Mesothelial cell of epicardium (in vitro differentiated cells): ENCODE data around the gene AQP3. TPM values are rescaled to one million over a fixed set of nuclear protein-coding genes. Genes with fewer than 3 reads are reported as not detected.

Experiments
- DNase-seq, 2 experiments: peaks; one replicate each; pipeline ENCODE4 v3.0.0; 2021; ENCODE audit warnings: low spot score in 2 of 2; ENCODE audit not compliant: unreplicated experiment in 2 of 2
- H3K27ac Mint-ChIP-seq: 2 replicates; pipeline ENCODE4 v1.8.0; 2021; ENCODE audit warnings: mixed read lengths
- H3K27me3 Mint-ChIP-seq: 2 replicates; pipeline ENCODE4 v1.8.0; 2021; ENCODE audit warnings: low read depth, mixed read lengths
- H3K36me3 Mint-ChIP-seq: 2 replicates; pipeline ENCODE4 v1.8.0; 2021; ENCODE audit warnings: mixed read lengths
- H3K4me1 Mint-ChIP-seq: 2 replicates; pipeline ENCODE4 v1.8.0; 2021; ENCODE audit warnings: mixed read lengths
- H3K4me3 Mint-ChIP-seq: 2 replicates; pipeline ENCODE4 v1.8.0; 2021; ENCODE audit warnings: mild to moderate bottlenecking, moderate library complexity, mixed read lengths
- H3K9me3 Mint-ChIP-seq: 2 replicates; pipeline ENCODE4 v1.8.0; 2021; ENCODE audit warnings: mixed read lengths
- total RNA-seq: library from RNA; stranded (reverse); gene quantifications from 3 replicates; pipeline ENCODE4 v1.2.1, GENCODE V29; 2021
- TF ChIP-seq, protein P1 (sequence below): fragments of 200-600 bp; sonication (generic); IDR thresholded peaks from one replicate; pipeline ENCODE4 v1.5.0; 2021; ENCODE audit warnings: antibody characterized with exemption; ENCODE audit not compliant: unreplicated experiment

Gene AQP3
- total RNA-seq, 1 donor from 2014 or later: 1.5 TPM

DNA sequence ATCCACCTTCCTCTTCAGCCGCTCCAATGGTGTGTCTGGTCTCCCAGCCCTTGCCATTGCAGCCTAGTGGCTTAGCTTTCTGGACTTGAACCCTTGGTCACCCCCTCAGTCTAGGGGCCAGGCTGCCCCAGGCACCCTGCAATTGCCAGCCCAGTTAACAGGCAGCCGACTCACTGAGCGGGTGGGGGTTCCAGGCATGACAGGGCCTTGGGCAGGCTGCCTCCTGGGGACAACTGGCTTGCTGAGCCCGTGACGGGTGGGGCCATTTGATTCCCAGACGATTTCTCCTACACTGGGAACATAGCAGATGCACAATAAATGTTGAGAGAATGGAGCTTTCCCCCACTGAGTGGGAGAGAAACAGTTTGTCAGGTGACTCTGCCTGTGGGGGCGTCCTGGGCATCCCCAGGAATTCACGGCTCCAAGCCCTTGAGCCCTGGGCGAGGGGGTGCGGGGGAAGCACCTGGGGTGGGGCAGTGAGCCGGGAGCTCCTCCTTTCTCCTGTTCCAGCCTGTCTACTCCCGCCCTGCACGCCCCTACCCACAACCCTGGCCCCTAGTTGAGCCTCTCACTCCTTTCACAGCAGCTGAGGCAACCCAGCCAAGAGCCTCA, 32.4 kb downstream of the AQP3 start:
- Mint-ChIP-seq H3K9me3 (no peaks in the 10 kb centered on the region), H3K36me3 (no peaks in the 10 kb centered on the region), H3K27ac (no peak overlapping the region), H3K4me1 (peaks cover 9% of the 10 kb centered on the region), H3K4me3 (no peak overlapping the region), H3K27me3 (peaks cover 3% of the 10 kb centered on the region)
- no peak for DNase-seq
- TF ChIP-seq, protein P1, sequence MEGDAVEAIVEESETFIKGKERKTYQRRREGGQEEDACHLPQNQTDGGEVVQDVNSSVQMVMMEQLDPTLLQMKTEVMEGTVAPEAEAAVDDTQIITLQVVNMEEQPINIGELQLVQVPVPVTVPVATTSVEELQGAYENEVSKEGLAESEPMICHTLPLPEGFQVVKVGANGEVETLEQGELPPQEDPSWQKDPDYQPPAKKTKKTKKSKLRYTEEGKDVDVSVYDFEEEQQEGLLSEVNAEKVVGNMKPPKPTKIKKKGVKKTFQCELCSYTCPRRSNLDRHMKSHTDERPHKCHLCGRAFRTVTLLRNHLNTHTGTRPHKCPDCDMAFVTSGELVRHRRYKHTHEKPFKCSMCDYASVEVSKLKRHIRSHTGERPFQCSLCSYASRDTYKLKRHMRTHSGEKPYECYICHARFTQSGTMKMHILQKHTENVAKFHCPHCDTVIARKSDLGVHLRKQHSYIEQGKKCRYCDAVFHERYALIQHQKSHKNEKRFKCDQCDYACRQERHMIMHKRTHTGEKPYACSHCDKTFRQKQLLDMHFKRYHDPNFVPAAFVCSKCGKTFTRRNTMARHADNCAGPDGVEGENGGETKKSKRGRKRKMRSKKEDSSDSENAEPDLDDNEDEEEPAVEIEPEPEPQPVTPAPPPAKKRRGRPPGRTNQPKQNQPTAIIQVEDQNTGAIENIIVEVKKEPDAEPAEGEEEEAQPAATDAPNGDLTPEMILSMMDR: no peak

DNA sequence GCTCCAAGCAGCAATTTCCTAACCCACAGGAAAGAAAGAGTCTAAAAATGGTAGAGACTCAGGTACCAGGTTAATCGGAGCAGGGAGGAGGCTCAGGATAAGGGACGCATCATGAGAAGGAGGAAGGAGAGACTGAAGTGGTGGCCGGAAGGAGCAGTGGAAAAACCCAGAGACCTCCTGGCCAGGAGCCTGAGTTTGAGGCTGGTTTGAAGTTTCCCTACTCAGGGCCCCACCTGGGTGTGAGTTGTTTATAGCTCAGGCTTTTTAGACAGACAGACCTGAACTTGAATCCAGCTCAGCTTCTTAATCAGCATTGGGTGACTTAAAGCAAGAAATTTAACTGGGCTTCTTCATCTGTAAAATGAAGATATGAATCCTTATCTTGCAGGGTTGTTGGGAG, 33.1 kb downstream of the AQP3 start:
- no peak overlapping the region for H3K4me3 Mint-ChIP-seq
- peaks cover 9% of the 10 kb centered on the region for H3K4me1 Mint-ChIP-seq
- H3K36me3 Mint-ChIP-seq: no peaks in the 10 kb centered on the region
- H3K27ac Mint-ChIP-seq: no peak overlapping the region
- no peak for DNase-seq
- TF ChIP-seq, protein P1: no peak
- H3K27me3 Mint-ChIP-seq: no peaks in the 10 kb centered on the region
- H3K9me3 Mint-ChIP-seq: no peaks in the 10 kb centered on the region

DNA sequence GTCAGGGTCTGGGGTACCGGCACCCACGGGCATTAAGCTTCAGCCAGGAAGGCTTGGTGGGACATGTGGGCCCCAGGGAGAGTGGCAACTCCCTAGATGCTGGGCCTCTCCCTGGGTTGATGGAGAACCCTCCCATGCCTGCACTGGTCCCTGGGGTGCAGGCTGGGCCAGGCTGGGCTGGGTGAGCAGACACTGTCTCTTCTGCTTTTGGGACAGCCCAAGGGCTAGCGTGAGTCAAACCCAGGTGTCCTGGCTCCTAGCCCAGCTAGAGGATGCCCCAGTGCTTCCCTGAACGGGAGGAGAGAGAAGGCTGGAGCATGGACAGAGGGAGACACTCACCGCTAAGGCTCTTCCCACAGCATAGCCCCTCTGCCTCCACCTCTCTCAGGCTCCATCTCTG, 39.3 kb downstream of the AQP3 start:
- H3K4me3 Mint-ChIP-seq: no peak overlapping the region
- H3K27ac Mint-ChIP-seq: no peak overlapping the region
- DNase-seq: no peak
- no peaks in the 10 kb centered on the region for H3K9me3 Mint-ChIP-seq
- H3K27me3 Mint-ChIP-seq: no peaks in the 10 kb centered on the region
- H3K36me3 Mint-ChIP-seq: no peaks in the 10 kb centered on the region
- TF ChIP-seq, protein P1: no peak
- peaks cover 10% of the 10 kb centered on the region for H3K4me1 Mint-ChIP-seq

DNA sequence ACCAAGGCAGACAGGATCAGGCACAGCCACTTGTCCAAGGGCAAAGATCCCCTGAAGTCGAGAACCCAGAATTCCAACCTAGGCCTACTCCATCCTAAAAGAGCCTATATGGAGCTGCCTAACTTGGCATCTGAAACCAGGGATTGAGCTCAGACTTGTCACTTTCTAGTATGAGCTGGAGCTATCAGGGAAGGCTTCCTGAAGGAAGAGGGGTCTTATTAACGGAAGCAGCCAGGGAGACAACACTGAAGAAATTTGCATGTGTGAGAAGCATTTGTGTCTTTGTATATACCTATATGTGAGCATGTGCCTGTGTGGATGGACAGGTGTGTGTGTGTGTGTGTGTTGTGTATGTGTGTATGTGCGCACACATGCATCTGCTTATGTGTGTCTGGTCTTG, 40.3 kb downstream of the AQP3 start:
- Mint-ChIP-seq H3K36me3 (no peaks in the 10 kb centered on the region), H3K4me3 (no peak overlapping the region), H3K9me3 (no peaks in the 10 kb centered on the region), H3K27ac (no peak overlapping the region), H3K27me3 (no peaks in the 10 kb centered on the region), H3K4me1 (peaks cover 10% of the 10 kb centered on the region)
- TF ChIP-seq, protein P1: no peak
- no peak for DNase-seq

DNA sequence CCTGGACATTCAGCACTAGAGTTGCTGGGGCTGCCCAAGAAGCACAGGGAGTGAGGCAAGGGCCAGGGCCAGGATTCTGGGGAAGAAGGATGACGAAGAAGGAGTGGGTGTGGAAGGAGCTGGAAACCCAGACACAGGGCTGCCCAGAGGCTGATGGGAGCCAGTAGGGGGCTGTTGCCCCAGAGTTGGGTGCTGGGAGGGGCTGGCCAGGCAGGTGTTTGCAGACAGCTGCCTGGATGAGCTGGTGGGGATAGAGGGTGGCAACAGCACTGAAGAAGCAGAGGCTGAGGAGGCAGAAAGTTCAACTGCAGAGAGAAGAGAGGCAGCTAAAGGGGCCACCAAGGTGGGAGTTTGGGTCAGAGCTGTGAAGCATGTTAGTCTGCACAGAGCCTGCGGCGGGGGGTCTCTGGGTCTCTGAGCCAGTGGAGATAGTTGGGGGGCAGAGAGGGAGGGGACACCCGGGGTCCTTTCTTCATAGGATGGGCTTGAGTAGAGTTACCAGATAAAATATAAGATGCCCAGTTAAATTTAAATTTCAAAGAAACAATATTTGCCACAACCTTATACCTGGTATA, 42.5 kb downstream of the AQP3 start:
- no peaks in the 10 kb centered on the region for H3K36me3 Mint-ChIP-seq
- TF ChIP-seq, protein P1: no peak
- peak overlapping the region; percentile 50 for H3K27ac Mint-ChIP-seq
- H3K9me3 Mint-ChIP-seq: no peaks in the 10 kb centered on the region
- no peak overlapping the region for H3K4me3 Mint-ChIP-seq
- peaks cover 13% of the 10 kb centered on the region for H3K4me1 Mint-ChIP-seq
- H3K27me3 Mint-ChIP-seq: no peaks in the 10 kb centered on the region
- no peak for DNase-seq
